NCI-H1694 treated with DMSO at 0.1 percent for 48 hours (cell line): ENCODE results near the gene MSX2.

ENCODE experiments used
- DNase-seq: peaks from one replicate; lab custom pipeline; 2025; lab: John Stamatoyannopoulos, UW

The MSX2 gene

GRCh38 chr5:174718880-174719610 lies 5.3 kb upstream of the MSX2 start:
- DNase-seq = no peak

GRCh38 chr5:174719793-174720611 lies 4.4 kb upstream of the MSX2 start:
- DNase-seq = no peak

- DNase-seq = no peak
Observed at GRCh38 chr5:174720612-174721529, 3.5 kb upstream of the MSX2 start.

- DNase-seq = no peak
Observed at GRCh38 chr5:174721530-174722432, 2.6 kb upstream of the MSX2 start.

GRCh38 chr5:174722500-174722899 lies 1.9 kb upstream of the MSX2 start:
- DNase-seq = no peak

GRCh38 chr5:174723315-174723978 lies 935 bp upstream of the MSX2 start:
- no peak for DNase-seq

GRCh38 chr5:174723979-174724483 lies 351 bp upstream of the MSX2 start:
- DNase-seq = no peak

GRCh38 chr5:174725261-174725990 lies 1.0 kb downstream of the MSX2 start:
- no peak for DNase-seq

GRCh38 chr5:174725991-174726601 lies 1.7 kb downstream of the MSX2 start:
- DNase-seq = no peak

GRCh38 chr5:174726916-174727793 lies 2.8 kb downstream of the MSX2 start:
- no peak for DNase-seq

GRCh38 chr5:174727794-174728680 lies 3.7 kb downstream of the MSX2 start:
- no peak for DNase-seq

- DNase-seq = no peak
Observed at GRCh38 chr5:174729075-174729680, 4.8 kb downstream of the MSX2 start.

GRCh38 chr5:174731214-174732035 lies 7.0 kb downstream of the MSX2 start:
- no peak for DNase-seq

- no peak for DNase-seq
Observed at GRCh38 chr5:174732036-174733020, 7.9 kb downstream of the MSX2 start.
